IMR-90 (cell line): ENCODE results near the gene BRINP1. TPM values are rescaled to one million over a fixed set of nuclear protein-coding genes. Genes with fewer than 3 reads are reported as not detected.
A peak's percentile ranks its signal among the peaks of the same experiment; 100 is the strongest.

Experiments used
- ATAC-seq: fragments of 200-7000 bp; cut with Tn5 transposase; 2 replicates; pipeline ENCODE4 v1.9.1; 2020; ENCODE audit warnings: low read depth, mild to moderate bottlenecking, moderate library complexity
- Bru-seq: library from RNA; stranded (reverse); fragments of 400-500 nt; gene quantifications from one replicate; lab custom pipeline; 2021; lab: Mats Ljungman, UMichigan
- BruChase-seq, 2 experiments: library from RNA; stranded (reverse); fragments of 400-500 nt; gene quantifications; one replicate each; lab custom pipeline; 2021; lab: Mats Ljungman, UMichigan
- BruUV-seq: library from RNA; stranded (reverse); fragments of 400-500 nt; replicated peaks from 2 replicates; lab custom pipeline; 2021; lab: Mats Ljungman, UMichigan
- CTCF ChIA-PET: fragments of 300-600 bp; formaldehyde crosslinking; extraction: SDS; loops from one replicate; lab custom pipeline; 2021; ENCODE audit warnings: antibody characterized with exemption; lab: Yijun Ruan, JAX
- POLR2A ChIA-PET: fragments of 300-600 bp; sonication (Branson Sonifier 250); formaldehyde crosslinking; loops from one replicate; lab custom pipeline; 2022; ENCODE audit warnings: antibody characterized with exemption; ENCODE audit not compliant: unreplicated experiment; lab: Charles Lee
- DNase-seq: peaks from one replicate; pipeline ENCODE4 v3.0.0; 2013
- H2AFZ ChIP-seq: replicated peaks from 2 replicates; pipeline ENCODE3; 2013; ENCODE audit warnings: low read length, mild to moderate bottlenecking; ENCODE audit not compliant: poor library complexity
- H2AK5ac ChIP-seq: 2 replicates; pipeline ENCODE4 v1.6.1; 2013; ENCODE audit warnings: low read depth, low read length, inconsistent platforms
- H2AK9ac ChIP-seq: replicated peaks from 2 replicates; pipeline ENCODE3; 2013; ENCODE audit warnings: mild to moderate bottlenecking, low read depth, low read length, moderate library complexity; ENCODE audit not compliant: poor library complexity
- H2BK120ac ChIP-seq: 2 replicates; pipeline ENCODE4 v1.6.1; 2013; ENCODE audit warnings: low read depth, low read length, inconsistent platforms
- H2BK15ac ChIP-seq: 3 replicates; pipeline ENCODE4 v1.6.1; 2013; ENCODE audit warnings: low read depth, low read length, inconsistent platforms
- H2BK20ac ChIP-seq: 2 replicates; pipeline ENCODE4 v1.6.1; 2013; ENCODE audit warnings: low read depth, mild to moderate bottlenecking, inconsistent platforms, low read length, moderate library complexity
- H2BK5ac ChIP-seq: 2 replicates; pipeline ENCODE4 v1.6.1; 2013; ENCODE audit warnings: mild to moderate bottlenecking, low read depth, low read length, inconsistent platforms; ENCODE audit not compliant: poor library complexity, severe bottlenecking
- H3K14ac ChIP-seq: replicated peaks from 2 replicates; pipeline ENCODE4 v1.6.1; 2013; ENCODE audit warnings: low read depth, low read length, inconsistent platforms
- H3K18ac ChIP-seq: 2 replicates; pipeline ENCODE4 v1.6.1; 2013; ENCODE audit warnings: low read depth, low read length, control low read depth
- H3K23ac ChIP-seq: 2 replicates; pipeline ENCODE4 v1.6.1; 2013; ENCODE audit warnings: low read depth, low read length, inconsistent platforms
- H3K27ac ChIP-seq: 2 replicates; pipeline ENCODE4 v1.5.1; 2013; ENCODE audit warnings: mild to moderate bottlenecking, control low read depth, low read length; ENCODE audit not compliant: insufficient read depth
- H3K27me3 ChIP-seq: 2 replicates; pipeline ENCODE4 v1.6.1; 2013; ENCODE audit warnings: low read length; ENCODE audit not compliant: control insufficient read depth, insufficient read depth
- H3K36me3 ChIP-seq: 2 replicates; pipeline ENCODE4 v1.6.1; 2013; ENCODE audit warnings: low read length, mixed read lengths; ENCODE audit not compliant: control insufficient read depth, insufficient read depth
- H3K4ac ChIP-seq: 2 replicates; pipeline ENCODE4 v1.6.1; 2013; ENCODE audit warnings: low read depth, low read length, inconsistent platforms
- H3K4me1 ChIP-seq: 2 replicates; pipeline ENCODE4 v1.6.1; 2013; ENCODE audit warnings: low read length, mixed read lengths; ENCODE audit not compliant: control insufficient read depth, insufficient read depth
- H3K4me2 ChIP-seq: 2 replicates; pipeline ENCODE4 v1.6.1; 2013; ENCODE audit warnings: low read depth, mild to moderate bottlenecking, control low read depth, low read length, moderate library complexity
- H3K4me3 ChIP-seq: 2 replicates; pipeline ENCODE4 v1.5.1; 2013; ENCODE audit warnings: low read depth, mild to moderate bottlenecking, control low read depth, low read length, moderate library complexity; ENCODE audit not compliant: insufficient read depth
- H3K56ac ChIP-seq: 2 replicates; pipeline ENCODE4 v1.6.1; 2013; ENCODE audit warnings: low read length, inconsistent platforms; ENCODE audit not compliant: insufficient read depth; ENCODE audit errors: extremely low read depth
- H3K79me1 ChIP-seq, 2 experiments: 2 replicates each; pipeline ENCODE4 v1.6.1; 2013; ENCODE audit warnings: low read length in 2 of 2, inconsistent platforms in 1 of 2, low read depth in 1 of 2
- H3K9ac ChIP-seq: 2 replicates; pipeline ENCODE4 v1.6.1; 2013; ENCODE audit warnings: low read depth, low read length, control low read depth
- H3K9me1 ChIP-seq: 2 replicates; pipeline ENCODE4 v1.6.1; 2013; ENCODE audit warnings: low read length, inconsistent platforms; ENCODE audit not compliant: insufficient read depth
- H3K9me3 ChIP-seq: 2 replicates; pipeline ENCODE4 v1.6.1; 2013; ENCODE audit warnings: low read length; ENCODE audit not compliant: control insufficient read depth, insufficient read depth
- H4K20me1 ChIP-seq: 2 replicates; pipeline ENCODE4 v1.6.1; 2013; ENCODE audit warnings: low read length, inconsistent platforms; ENCODE audit not compliant: insufficient read depth
- H4K5ac ChIP-seq: 2 replicates; pipeline ENCODE4 v1.6.1; 2013; ENCODE audit warnings: mild to moderate bottlenecking, low read depth, low read length, control low read depth
- H4K8ac ChIP-seq, 2 experiments: 2 replicates each; pipeline ENCODE4 v1.6.1; 2013; ENCODE audit warnings: low read depth in 2 of 2, low read length in 2 of 2, control low read depth in 1 of 2, inconsistent platforms in 1 of 2
- H4K91ac ChIP-seq: 2 replicates; pipeline ENCODE4 v1.6.1; 2013; ENCODE audit warnings: low read depth, low read length, inconsistent platforms; ENCODE audit not compliant: insufficient read depth
- CEBPB ChIP-seq: IDR thresholded peaks from 2 replicates; pipeline ENCODE4 v1.6.1; 2012; ENCODE audit warnings: low read depth, low read length, improper control_type of control experiment
- MAFK ChIP-seq: IDR thresholded peaks from 2 replicates; pipeline ENCODE4 v1.6.1; 2012; ENCODE audit warnings: low read depth, low read length, improper control_type of control experiment
- POLR2A ChIP-seq: IDR thresholded peaks from 2 replicates; pipeline ENCODE4 v1.6.1; 2012; ENCODE audit warnings: mild to moderate bottlenecking, low read depth, low read length
- WGBS, 2 experiments: methylation state at CpG; one replicate each; pipeline versions ENCODE4 v1.1.5 to v1.1.7; 2013; ENCODE audit warnings: missing lambda C conversion rate in 2 of 2; ENCODE audit not compliant: insufficient read length in 1 of 2; ENCODE audit errors: extremely low coverage in 2 of 2; 5-methylcytosine and 5-hydroxymethylcytosine counted together
- dilution Hi-C: fragments of 300-500 bp; cut with HindIII; formaldehyde crosslinking; loops from one replicate; pipeline ENCODE4 v1.14.3; 2018; ENCODE audit warnings: low sequenced_read_pairs; ENCODE audit not compliant: unreplicated experiment
- in situ Hi-C: fragments of 300-500 bp; cut with MboI; formaldehyde crosslinking; loops from 3 replicates; pipeline ENCODE4 v1.14.3; 2019; ENCODE audit warnings: low sequenced_read_pairs, inconsistent platforms, mixed read lengths
- intact Hi-C: fragments of 100-400 bp; cut with micrococcal nuclease; formaldehyde crosslinking; loops from 2 replicates; pipeline ENCODE4 v1.10.0; 2022
- long read RNA-seq: library from polyadenylated mRNA; unstranded; transcript quantifications from one replicate; pipeline ENCODE4 v2.0.0, GENCODE V29; 2021; ENCODE audit not compliant: unreplicated experiment
- polyA plus RNA-seq, 3 experiments: library from polyadenylated mRNA; depleted of rRNA; stranded (reverse); fragments of >200 nt; gene quantifications; 2 replicates each; pipeline ENCODE4 v1.2.3, GENCODE V29; 2012; ENCODE audit warnings: low replicate concordance in 1 of 3
- total RNA-seq: library from RNA; depleted of rRNA; stranded (reverse); fragments of >200 nt; gene quantifications from 2 replicates; pipeline ENCODE4 v1.2.3, GENCODE V29; 2012; rRNA removed
- TF ChIP-seq, protein P1 (sequence below): conservative IDR thresholded peaks from 2 replicates; pipeline ENCODE4 v1.5.1; 2012; ENCODE audit warnings: mild to moderate bottlenecking, low read depth, low read length, improper control_type of control experiment

The BRINP1 gene, protein sequence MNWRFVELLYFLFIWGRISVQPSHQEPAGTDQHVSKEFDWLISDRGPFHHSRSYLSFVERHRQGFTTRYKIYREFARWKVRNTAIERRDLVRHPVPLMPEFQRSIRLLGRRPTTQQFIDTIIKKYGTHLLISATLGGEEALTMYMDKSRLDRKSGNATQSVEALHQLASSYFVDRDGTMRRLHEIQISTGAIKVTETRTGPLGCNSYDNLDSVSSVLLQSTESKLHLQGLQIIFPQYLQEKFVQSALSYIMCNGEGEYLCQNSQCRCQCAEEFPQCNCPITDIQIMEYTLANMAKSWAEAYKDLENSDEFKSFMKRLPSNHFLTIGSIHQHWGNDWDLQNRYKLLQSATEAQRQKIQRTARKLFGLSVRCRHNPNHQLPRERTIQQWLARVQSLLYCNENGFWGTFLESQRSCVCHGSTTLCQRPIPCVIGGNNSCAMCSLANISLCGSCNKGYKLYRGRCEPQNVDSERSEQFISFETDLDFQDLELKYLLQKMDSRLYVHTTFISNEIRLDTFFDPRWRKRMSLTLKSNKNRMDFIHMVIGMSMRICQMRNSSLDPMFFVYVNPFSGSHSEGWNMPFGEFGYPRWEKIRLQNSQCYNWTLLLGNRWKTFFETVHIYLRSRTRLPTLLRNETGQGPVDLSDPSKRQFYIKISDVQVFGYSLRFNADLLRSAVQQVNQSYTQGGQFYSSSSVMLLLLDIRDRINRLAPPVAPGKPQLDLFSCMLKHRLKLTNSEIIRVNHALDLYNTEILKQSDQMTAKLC
- total RNA-seq (under 0.01 TPM in 1 of 2 replicates, not detected in the other), polyA plus RNA-seq (2012; rRNA removed) (not detected in 2 replicates), Bru-seq, nascent RNA (percentile 3 among the genes with signal in this experiment), BruChase-seq, experiment 1, labeled RNA remaining after a 6-hour chase (percentile 2 among the genes with signal in this experiment), BruChase-seq, experiment 2, labeled RNA remaining after a 2-hour chase (percentile 1 among the genes with signal in this experiment)
- 0.02 TPM in 1 of 2 replicates, not detected in the other for polyA plus RNA-seq (2012; cell fraction: cytosol; rRNA removed)
- not detected in 2 replicates for polyA plus RNA-seq (2012; cell fraction: nucleus; rRNA removed; ENCODE audit: low replicate concordance)
- long read RNA-seq: 0 reads

DNA sequence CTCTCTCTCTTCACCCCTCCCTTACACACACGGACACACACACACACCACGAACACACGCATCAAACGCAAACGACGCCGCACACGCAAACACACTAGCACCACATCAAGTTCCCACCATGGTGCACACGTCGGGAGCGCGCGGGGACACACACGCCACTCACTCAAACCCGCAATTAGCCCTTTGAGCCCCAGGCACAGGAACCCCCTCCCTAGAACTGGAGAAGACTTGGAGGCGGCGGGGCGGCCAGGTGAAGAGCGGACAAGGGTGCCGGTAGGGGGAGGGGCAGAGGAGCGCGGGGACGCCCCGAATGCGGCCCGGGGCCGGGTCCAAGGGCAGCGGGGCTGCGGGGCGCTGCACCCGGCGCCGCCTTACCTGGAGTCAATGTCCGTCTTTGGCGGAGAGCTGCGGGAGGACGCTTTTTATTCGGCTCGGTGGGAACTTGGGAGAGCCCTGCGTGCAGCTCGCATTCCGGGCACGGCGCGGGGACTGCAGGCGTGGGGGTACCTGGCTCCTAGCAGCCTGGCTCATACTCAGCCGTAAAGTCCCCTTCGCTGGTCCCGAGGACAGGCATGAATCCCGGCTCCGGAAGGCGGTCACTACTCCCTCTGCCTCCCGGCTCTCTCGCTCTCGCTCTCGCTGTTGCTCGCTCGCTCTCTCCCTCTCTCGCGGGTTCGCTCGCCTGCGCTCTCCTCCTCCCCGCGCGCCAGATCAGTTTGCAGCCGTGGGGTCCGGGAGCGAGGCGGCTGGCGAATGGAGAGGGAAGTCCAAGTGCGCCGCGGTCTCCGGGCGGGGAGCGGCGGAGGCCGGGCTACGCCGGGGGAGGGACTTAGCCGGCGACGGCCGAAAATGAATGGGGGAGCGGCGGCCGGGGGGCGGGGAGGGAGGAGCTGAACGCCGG lies at the start of gene BRINP1:
Gene BRINP1, minus strand, starts transcription at position 755 of the 901 bp plus-strand sequence. CDS start 56,080 bp downstream, outside the sequence.
- H3K36me3 ChIP-seq: no peaks in the 10 kb centered on the region
- H2BK5ac ChIP-seq: no peak within 1 kb of the TSS
- 2% methylated on average over 21 of the region's 91 CpGs; no CpG with 5 or more reads in 1 of the 2 experiments for WGBS, 2 experiments
- H2AFZ ChIP-seq: peak within 1 kb of the TSS; percentile 48
- H3K79me1 ChIP-seq: no peaks in the 10 kb centered on the region
- intact Hi-C loops: loop anchor here (10.0 kb wide), 1 partner anchor 1724 kb away; no protein-coding TSS in a partner anchor
- H3K9me3 ChIP-seq: peaks cover 8% of the 10 kb centered on the region
- H3K18ac ChIP-seq: no peak within 1 kb of the TSS
- no peak within 1 kb of the TSS for H3K56ac ChIP-seq
- H2AK5ac ChIP-seq: no peak within 1 kb of the TSS
- no peak within 1 kb of the TSS for H2BK120ac ChIP-seq
- H3K14ac ChIP-seq: no peak within 1 kb of the TSS
- ATAC-seq: no peak
- no peak within 1 kb of the TSS for H2AK9ac ChIP-seq
- H3K4ac ChIP-seq: no peak within 1 kb of the TSS
- no peak within 1 kb of the TSS for H4K8ac ChIP-seq
- no peaks in the 10 kb centered on the region for H3K27me3 ChIP-seq
- no peak within 1 kb of the TSS for H2BK15ac ChIP-seq
- H4K20me1 ChIP-seq: no peaks in the 10 kb centered on the region
- H4K5ac ChIP-seq: no peak within 1 kb of the TSS
- H3K4me1 ChIP-seq: no peaks in the 10 kb centered on the region
- TF ChIP-seq POLR2A (no peak), MAFK (no peak), CEBPB (no peak)
- TF ChIP-seq, protein P1, sequence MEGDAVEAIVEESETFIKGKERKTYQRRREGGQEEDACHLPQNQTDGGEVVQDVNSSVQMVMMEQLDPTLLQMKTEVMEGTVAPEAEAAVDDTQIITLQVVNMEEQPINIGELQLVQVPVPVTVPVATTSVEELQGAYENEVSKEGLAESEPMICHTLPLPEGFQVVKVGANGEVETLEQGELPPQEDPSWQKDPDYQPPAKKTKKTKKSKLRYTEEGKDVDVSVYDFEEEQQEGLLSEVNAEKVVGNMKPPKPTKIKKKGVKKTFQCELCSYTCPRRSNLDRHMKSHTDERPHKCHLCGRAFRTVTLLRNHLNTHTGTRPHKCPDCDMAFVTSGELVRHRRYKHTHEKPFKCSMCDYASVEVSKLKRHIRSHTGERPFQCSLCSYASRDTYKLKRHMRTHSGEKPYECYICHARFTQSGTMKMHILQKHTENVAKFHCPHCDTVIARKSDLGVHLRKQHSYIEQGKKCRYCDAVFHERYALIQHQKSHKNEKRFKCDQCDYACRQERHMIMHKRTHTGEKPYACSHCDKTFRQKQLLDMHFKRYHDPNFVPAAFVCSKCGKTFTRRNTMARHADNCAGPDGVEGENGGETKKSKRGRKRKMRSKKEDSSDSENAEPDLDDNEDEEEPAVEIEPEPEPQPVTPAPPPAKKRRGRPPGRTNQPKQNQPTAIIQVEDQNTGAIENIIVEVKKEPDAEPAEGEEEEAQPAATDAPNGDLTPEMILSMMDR: no peak
- no TSS peak for BruUV-seq
- no peak for DNase-seq
- ChIA-PET POLR2A (no interaction called here), CTCF (no interaction called here)
- no peak within 1 kb of the TSS for H3K4me3 ChIP-seq
- H2BK20ac ChIP-seq: no peak within 1 kb of the TSS
- H4K91ac ChIP-seq: no peak within 1 kb of the TSS
- no peak within 1 kb of the TSS for H3K23ac ChIP-seq
- H3K9ac ChIP-seq: no peak within 1 kb of the TSS
- no peak within 1 kb of the TSS for H3K27ac ChIP-seq
- in situ Hi-C loops: no loop called here
- no peaks in the 10 kb centered on the region for H3K9me1 ChIP-seq
- dilution Hi-C loops: no loop called here
- H3K4me2 ChIP-seq: no peak within 1 kb of the TSS
